Smooth muscle cell (in vitro differentiated cells): ENCODE data around the gene SLX4. TPM values are rescaled to one million over a fixed set of nuclear protein-coding genes. Genes with fewer than 3 reads are reported as not detected.

ENCODE experiments used
- DNase-seq: peaks from one replicate; lab custom pipeline; 2025; ENCODE audit not compliant: unreplicated experiment; lab: John Stamatoyannopoulos, UW
- H2AFZ ChIP-seq: fragments of 200-600 bp; sonication (generic); 2 replicates; pipeline ENCODE4 v1.6.0; 2016; ENCODE audit warnings: antibody characterized with exemption, low read depth, mild to moderate bottlenecking
- H3F3A ChIP-seq: fragments of 200-600 bp; sonication (generic); 2 replicates; pipeline ENCODE4 v1.6.0; 2017; ENCODE audit warnings: antibody characterized with exemption, low read depth
- H3K27ac ChIP-seq: fragments of 200-600 bp; sonication (generic); 2 replicates; pipeline ENCODE4 v1.5.1; 2016; ENCODE audit warnings: low read depth, mild to moderate bottlenecking
- H3K27me3 ChIP-seq: fragments of 200-600 bp; sonication (generic); 2 replicates; pipeline ENCODE4 v1.6.1; 2016; ENCODE audit warnings: low read depth, mild to moderate bottlenecking
- H3K36me3 ChIP-seq: fragments of 200-600 bp; sonication (generic); 2 replicates; pipeline ENCODE4 v1.5.1; 2016; ENCODE audit warnings: low read depth
- H3K4me1 ChIP-seq: fragments of 200-600 bp; sonication (generic); 2 replicates; pipeline ENCODE4 v1.5.1; 2016; ENCODE audit warnings: low read depth
- H3K4me2 ChIP-seq: fragments of 200-600 bp; sonication (generic); 2 replicates; pipeline ENCODE4 v1.6.0; 2016; ENCODE audit warnings: mild to moderate bottlenecking
- H3K4me3 ChIP-seq: fragments of 200-600 bp; sonication (generic); 2 replicates; pipeline ENCODE4 v1.5.1; 2016; ENCODE audit warnings: mild to moderate bottlenecking
- H3K79me2 ChIP-seq: fragments of 200-600 bp; sonication (generic); 2 replicates; pipeline ENCODE4 v1.6.0; 2016; ENCODE audit warnings: low read depth, mild to moderate bottlenecking
- H3K9ac ChIP-seq: fragments of 200-600 bp; sonication (generic); 2 replicates; pipeline ENCODE4 v1.6.0; 2016; ENCODE audit warnings: low read depth
- H3K9me3 ChIP-seq: fragments of 200-600 bp; sonication (generic); replicated peaks from 2 replicates; pipeline ENCODE4 v1.5.1; 2016; ENCODE audit warnings: low read depth
- H4K20me1 ChIP-seq: fragments of 200-600 bp; sonication (generic); 2 replicates; pipeline ENCODE4 v1.6.0; 2016; ENCODE audit warnings: low read depth
- WGBS: methylation state at CpG from one replicate; pipeline ENCODE4 v1.1.7; 2016; ENCODE audit warnings: low lambda C conversion rate; 5-methylcytosine and 5-hydroxymethylcytosine counted together
- polyA plus RNA-seq: library from polyadenylated mRNA; unstranded; fragments of >200 nt; fragmentation: Nextera tagmentation; extraction: Ambion mirVana; gene quantifications from 2 replicates; pipeline ENCODE4 v1.2.1, GENCODE V29; 2016
- total RNA-seq: library from RNA; depleted of rRNA; stranded (reverse); fragments of >200 nt; gene quantifications from 2 replicates; pipeline ENCODE4 v1.2.3, GENCODE V29; 2014
- TF ChIP-seq, protein P1 (sequence below): fragments of 200-600 bp; sonication (generic); IDR thresholded peaks from 2 replicates; pipeline ENCODE4 v1.5.1; 2017; ENCODE audit warnings: borderline replicate concordance, mild to moderate bottlenecking, antibody characterized with exemption; ENCODE audit not compliant: insufficient read depth, poor library complexity, severe bottlenecking

The SLX4 gene
- total and polyA plus RNA-seq, 2 experiments from 2014 or later, result 3.5 to 3.6 TPM

DNA sequence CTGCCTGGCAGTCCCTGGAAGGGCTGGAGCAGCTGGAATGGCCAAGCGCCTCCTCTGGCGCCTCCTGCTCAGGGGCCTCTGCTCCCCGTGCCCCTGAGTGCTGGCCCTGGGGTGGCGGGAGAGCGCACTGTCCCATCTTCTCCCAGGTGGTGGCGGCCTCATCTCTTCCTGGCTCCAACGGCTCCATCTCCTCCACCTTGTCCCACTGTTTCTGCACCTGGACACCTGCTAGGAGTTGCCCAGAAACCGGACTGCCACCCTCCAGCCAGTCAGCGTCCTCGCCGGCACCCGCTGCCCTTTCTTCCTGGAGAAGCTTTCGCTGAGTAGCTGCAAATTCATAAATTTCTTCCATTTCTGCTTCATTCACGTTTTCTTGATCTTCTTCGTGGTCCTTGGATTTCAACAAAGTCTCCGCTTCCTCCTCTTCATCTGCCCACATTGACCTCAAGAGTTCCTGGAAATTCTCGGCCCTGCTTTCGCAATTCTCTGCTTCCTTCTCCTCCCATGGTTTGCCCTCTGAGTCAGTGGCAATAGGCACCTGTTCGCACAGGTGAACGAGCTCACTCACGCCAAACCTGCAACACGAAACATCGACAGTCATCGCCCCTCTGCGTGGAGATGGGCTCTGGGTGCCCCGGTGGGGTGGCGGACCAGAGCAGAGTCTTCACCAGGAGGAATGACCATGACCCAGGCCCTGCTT, 20.5 kb downstream of the SLX4 start:
- no peaks in the 10 kb centered on the region for H3K4me1 ChIP-seq
- H3K9me3 ChIP-seq, result no peaks in the 10 kb centered on the region
- 94% methylated on average over 27 of the region's 27 CpGs for WGBS
- no peak overlapping the region for H3K9ac ChIP-seq
- H3K27me3 ChIP-seq, result no peaks in the 10 kb centered on the region
- no peak overlapping the region for H2AFZ ChIP-seq
- H3K36me3 ChIP-seq, result no peaks in the 10 kb centered on the region
- H4K20me1 ChIP-seq, result no peaks in the 10 kb centered on the region
- TF ChIP-seq, protein P1, sequence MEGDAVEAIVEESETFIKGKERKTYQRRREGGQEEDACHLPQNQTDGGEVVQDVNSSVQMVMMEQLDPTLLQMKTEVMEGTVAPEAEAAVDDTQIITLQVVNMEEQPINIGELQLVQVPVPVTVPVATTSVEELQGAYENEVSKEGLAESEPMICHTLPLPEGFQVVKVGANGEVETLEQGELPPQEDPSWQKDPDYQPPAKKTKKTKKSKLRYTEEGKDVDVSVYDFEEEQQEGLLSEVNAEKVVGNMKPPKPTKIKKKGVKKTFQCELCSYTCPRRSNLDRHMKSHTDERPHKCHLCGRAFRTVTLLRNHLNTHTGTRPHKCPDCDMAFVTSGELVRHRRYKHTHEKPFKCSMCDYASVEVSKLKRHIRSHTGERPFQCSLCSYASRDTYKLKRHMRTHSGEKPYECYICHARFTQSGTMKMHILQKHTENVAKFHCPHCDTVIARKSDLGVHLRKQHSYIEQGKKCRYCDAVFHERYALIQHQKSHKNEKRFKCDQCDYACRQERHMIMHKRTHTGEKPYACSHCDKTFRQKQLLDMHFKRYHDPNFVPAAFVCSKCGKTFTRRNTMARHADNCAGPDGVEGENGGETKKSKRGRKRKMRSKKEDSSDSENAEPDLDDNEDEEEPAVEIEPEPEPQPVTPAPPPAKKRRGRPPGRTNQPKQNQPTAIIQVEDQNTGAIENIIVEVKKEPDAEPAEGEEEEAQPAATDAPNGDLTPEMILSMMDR, result no peak
- no peaks in the 10 kb centered on the region for H3K79me2 ChIP-seq
- H3K27ac ChIP-seq, result no peak overlapping the region
- DNase-seq, result no peak
- H3K4me2 ChIP-seq, result no peak overlapping the region
- H3F3A ChIP-seq, result no peaks in the 10 kb centered on the region
- no peak overlapping the region for H3K4me3 ChIP-seq

DNA sequence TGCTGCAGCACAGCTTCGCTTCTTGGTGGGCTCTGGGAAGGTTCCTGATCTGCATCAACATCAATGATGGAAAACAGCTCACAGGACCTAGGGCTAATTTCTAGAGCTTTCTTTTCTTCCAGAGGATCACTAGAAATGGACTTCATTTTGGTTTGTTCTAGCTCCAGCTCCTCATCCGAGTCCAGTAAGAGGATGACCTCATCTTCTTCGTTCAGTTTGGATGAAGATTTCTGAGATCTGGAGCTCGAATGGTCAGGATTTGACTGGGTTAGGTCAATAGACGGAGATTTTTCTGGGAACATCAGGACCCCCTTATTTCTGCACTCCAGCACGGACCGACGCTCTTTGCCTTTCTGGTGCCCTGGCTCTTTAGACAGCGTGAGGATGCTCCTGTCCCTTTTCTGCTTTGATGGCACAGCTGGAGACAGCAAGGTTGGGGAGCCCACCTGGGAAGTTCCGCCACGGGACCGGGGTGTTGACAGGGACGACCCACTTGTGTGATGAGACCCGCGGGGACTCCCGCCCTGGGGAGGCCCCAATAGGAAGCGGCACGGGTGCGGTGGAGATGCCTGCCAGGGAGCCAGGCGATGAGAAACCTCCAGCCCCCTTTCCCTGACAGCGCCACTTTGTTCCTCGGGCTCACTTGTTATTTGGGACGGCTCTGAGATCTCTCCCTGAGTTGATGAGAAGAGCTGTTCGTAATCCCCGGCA, 21.3 kb downstream of the SLX4 start:
- whole genome bisulfite sequencing, result 93% methylated on average over 23 of the region's 25 CpGs
- H3K4me1 ChIP-seq, result no peaks in the 10 kb centered on the region

DNA sequence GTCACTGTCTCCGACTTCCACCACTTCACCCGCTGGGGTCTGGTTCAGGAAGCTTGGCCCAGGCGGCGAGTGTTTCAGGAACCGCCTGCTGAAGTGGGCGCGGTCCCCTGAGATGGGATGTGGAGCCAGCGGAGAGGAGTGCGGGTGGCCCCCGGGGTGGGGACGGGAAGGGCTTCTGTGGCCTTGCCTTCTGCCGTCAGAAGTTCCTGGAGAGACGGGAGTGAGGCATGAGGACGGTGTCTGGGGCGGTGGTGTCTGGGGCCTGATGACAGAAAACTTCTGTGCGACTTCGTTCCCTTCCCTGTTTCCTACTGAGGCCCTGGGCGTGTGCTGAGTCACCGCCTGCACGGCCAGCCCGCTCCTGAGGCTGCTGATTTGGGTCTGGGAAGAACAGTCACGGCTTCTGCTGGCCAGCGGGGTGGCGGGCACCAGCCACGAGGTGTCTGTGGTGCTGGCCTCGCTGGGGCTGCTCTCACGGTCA, 21.9 kb downstream of the SLX4 start:
- H2AFZ ChIP-seq, result no peak overlapping the region
- peak overlapping the region; percentile 39 for H3K9ac ChIP-seq
- peak overlapping the region; percentile 59 for H3K4me2 ChIP-seq
- H3K36me3 ChIP-seq, result no peaks in the 10 kb centered on the region
- H3K79me2 ChIP-seq, result no peaks in the 10 kb centered on the region
- no peaks in the 10 kb centered on the region for H3K9me3 ChIP-seq
- WGBS, result 44% methylated on average over 27 of the region's 27 CpGs
- no peak overlapping the region for H3K4me3 ChIP-seq
- no peaks in the 10 kb centered on the region for H3K27me3 ChIP-seq
- DNase-seq, result no peak
- H3F3A ChIP-seq, result no peaks in the 10 kb centered on the region
- H3K4me1 ChIP-seq, result no peaks in the 10 kb centered on the region
- H4K20me1 ChIP-seq, result no peaks in the 10 kb centered on the region
- peak overlapping the region; percentile 76 for H3K27ac ChIP-seq
- TF ChIP-seq, protein P1, result no peak

More for the DNA sequence above, 21.3 kb downstream of the SLX4 start:
- Histone ChIP-seq H3K27me3 (no peaks in the 10 kb centered on the region), H3K9me3 (no peaks in the 10 kb centered on the region), H3F3A (no peaks in the 10 kb centered on the region), H3K27ac (peak overlapping the region; percentile 68), H2AFZ (no peak overlapping the region), H3K9ac (peak overlapping the region; percentile 39), H3K4me2 (peak overlapping the region; percentile 59), H3K4me3 (no peak overlapping the region), H4K20me1 (no peaks in the 10 kb centered on the region), H3K36me3 (no peaks in the 10 kb centered on the region), H3K79me2 (no peaks in the 10 kb centered on the region)
- DNase-seq, result no peak
- TF ChIP-seq, protein P1, result no peak
